ENCODE results near the gene ARID2. TPM values are rescaled to one million over a fixed set of nuclear protein-coding genes. Genes with fewer than 3 reads are reported as not detected.

ARID2 gene
- total and polyA plus RNA-seq, 2 of the 4 experiments (the other 2 are of a cell fraction): 5.4 to 28.1 TPM

DNA sequence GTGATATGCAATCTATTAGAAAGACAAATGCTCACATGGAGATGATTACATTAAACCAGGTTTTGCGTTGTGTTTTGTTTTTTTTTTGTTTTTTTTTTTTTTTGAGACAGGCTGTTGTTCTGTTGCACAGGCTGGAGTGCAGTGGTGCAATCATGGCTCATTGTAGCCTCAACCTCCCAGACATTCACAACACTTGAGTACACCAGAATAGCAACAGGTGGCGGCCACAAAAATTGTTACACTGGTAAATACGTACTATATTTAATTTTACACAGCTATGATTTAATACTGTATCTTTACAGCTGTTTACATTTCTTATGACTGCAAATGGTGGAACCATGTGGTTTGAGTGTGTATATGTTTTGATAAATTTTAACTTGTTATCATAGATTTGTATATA is 200.9 kb downstream of the ARID2 start:
- H3K36me3 ChIP-seq (ENCODE audit: control insufficient read depth, insufficient read depth, low read length): peaks cover 32% of the 10 kb centered on the region
- no peak overlapping the region for H4K8ac ChIP-seq (ENCODE audit: low read depth in 2 of 2, low read length in 2 of 2)
- H3K23ac ChIP-seq (ENCODE audit: low read depth, low read length): no peak overlapping the region
- no CpG with 5 or more reads among the region's 3 CpGs for WGBS, 2 experiments (ENCODE audit: extremely low coverage in 2 of 2, insufficient read length in 1 of 2)
- no peak overlapping the region for H3K4ac ChIP-seq (ENCODE audit: low read depth, low read length)
- no peaks in the 10 kb centered on the region for H3K9me1 ChIP-seq (ENCODE audit: insufficient read depth, low read length)
- no peak overlapping the region for H2BK120ac ChIP-seq (ENCODE audit: low read depth, low read length)
- TF ChIP-seq, protein P1, sequence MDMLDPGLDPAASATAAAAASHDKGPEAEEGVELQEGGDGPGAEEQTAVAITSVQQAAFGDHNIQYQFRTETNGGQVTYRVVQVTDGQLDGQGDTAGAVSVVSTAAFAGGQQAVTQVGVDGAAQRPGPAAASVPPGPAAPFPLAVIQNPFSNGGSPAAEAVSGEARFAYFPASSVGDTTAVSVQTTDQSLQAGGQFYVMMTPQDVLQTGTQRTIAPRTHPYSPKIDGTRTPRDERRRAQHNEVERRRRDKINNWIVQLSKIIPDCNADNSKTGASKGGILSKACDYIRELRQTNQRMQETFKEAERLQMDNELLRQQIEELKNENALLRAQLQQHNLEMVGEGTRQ (IDR thresholded peaks at IDR 0.05; ENCODE audit: low read depth, low read length): no peak
- no peak for TF ChIP-seq CHD1 (IDR thresholded peaks at IDR 0.05; ENCODE audit: low read depth, low read length)
- no peak for TF ChIP-seq POLR2A (IDR thresholded peaks at IDR 0.05; ENCODE audit: low read depth, low read length)
- no peak for TF ChIP-seq SMC3 (IDR thresholded peaks at IDR 0.05; ENCODE audit: low read depth, low read length)
- TF ChIP-seq NFE2L2 (IDR thresholded peaks at IDR 0.05; ENCODE audit: low read depth, low read length): no peak
- TF ChIP-seq RFX5 (IDR thresholded peaks at IDR 0.05; ENCODE audit: low read depth, low read length): no peak
- TF ChIP-seq, protein P2, sequence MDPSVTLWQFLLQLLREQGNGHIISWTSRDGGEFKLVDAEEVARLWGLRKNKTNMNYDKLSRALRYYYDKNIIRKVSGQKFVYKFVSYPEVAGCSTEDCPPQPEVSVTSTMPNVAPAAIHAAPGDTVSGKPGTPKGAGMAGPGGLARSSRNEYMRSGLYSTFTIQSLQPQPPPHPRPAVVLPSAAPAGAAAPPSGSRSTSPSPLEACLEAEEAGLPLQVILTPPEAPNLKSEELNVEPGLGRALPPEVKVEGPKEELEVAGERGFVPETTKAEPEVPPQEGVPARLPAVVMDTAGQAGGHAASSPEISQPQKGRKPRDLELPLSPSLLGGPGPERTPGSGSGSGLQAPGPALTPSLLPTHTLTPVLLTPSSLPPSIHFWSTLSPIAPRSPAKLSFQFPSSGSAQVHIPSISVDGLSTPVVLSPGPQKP (IDR thresholded peaks at IDR 0.05; ENCODE audit: borderline replicate concordance, low read depth, low read length): no peak
- TF ChIP-seq RCOR1 (IDR thresholded peaks at IDR 0.05; ENCODE audit: insufficient replicate concordance, low read length): no peak
- TF ChIP-seq BHLHE40 (IDR thresholded peaks at IDR 0.05; ENCODE audit: low read depth, low read length): no peak
- no peak overlapping the region for H2AK9ac ChIP-seq (replicated peaks; ENCODE audit: low read depth, low read length, poor library complexity)
- no peak overlapping the region for H3K9ac ChIP-seq (ENCODE audit: low read depth, low read length)
- H2BK15ac ChIP-seq (ENCODE audit: low read depth, low read length): no peak overlapping the region
- ChIA-PET POLR2A (ENCODE audit: unreplicated experiment) (no interaction called here), CTCF (no interaction called here)
- dilution Hi-C loops (cut with HindIII; ENCODE audit: low sequenced_read_pairs, unreplicated experiment): no loop called here
- BruUV-seq (replicated peaks): no TSS peak
- no peak overlapping the region for H3K56ac ChIP-seq (ENCODE audit: extremely low read depth, insufficient read depth, low read length)
- H4K91ac ChIP-seq (ENCODE audit: insufficient read depth, low read depth, low read length): no peak overlapping the region
- no peak overlapping the region for H4K5ac ChIP-seq (ENCODE audit: low read depth, low read length)
- H3K27ac ChIP-seq (ENCODE audit: insufficient read depth, low read length): no peak overlapping the region
- no peaks in the 10 kb centered on the region for H3K9me3 ChIP-seq (ENCODE audit: control insufficient read depth, insufficient read depth, low read length)
- ATAC-seq (ENCODE audit: low read depth): no peak
- H3K4me2 ChIP-seq (ENCODE audit: low read depth, low read length): no peak overlapping the region
- no peak overlapping the region for H2AK5ac ChIP-seq (ENCODE audit: low read depth, low read length)
- H3K79me1 ChIP-seq (ENCODE audit: low read depth in 1 of 2, low read length in 2 of 2): peaks cover 12 to 15% of the 10 kb centered on the region in 2 experiments; a peak in 3 of 4 replicates
- no peaks in the 10 kb centered on the region for H3K27me3 ChIP-seq (ENCODE audit: control insufficient read depth, insufficient read depth, low read length)
- in situ Hi-C loops (cut with MboI; ENCODE audit: low sequenced_read_pairs): no loop called here
- no peaks in the 10 kb centered on the region for H4K20me1 ChIP-seq (ENCODE audit: insufficient read depth, low read length)
- H2BK20ac ChIP-seq (ENCODE audit: low read depth, low read length): no peak overlapping the region
- no peak overlapping the region for H2BK5ac ChIP-seq (ENCODE audit: low read depth, low read length, poor library complexity, severe bottlenecking)
- no peak overlapping the region for H3K4me3 ChIP-seq (ENCODE audit: insufficient read depth, low read depth, low read length)
- no peak for DNase-seq
- H3K4me1 ChIP-seq (ENCODE audit: control insufficient read depth, insufficient read depth, low read length): no peaks in the 10 kb centered on the region
- intact Hi-C loops (cut with micrococcal nuclease): no loop called here
- no peak overlapping the region for H3K14ac ChIP-seq (replicated peaks; ENCODE audit: low read depth, low read length)
- H3K18ac ChIP-seq (ENCODE audit: low read depth, low read length): no peak overlapping the region
- no peak overlapping the region for H2AFZ ChIP-seq (replicated peaks; ENCODE audit: low read length, poor library complexity)
